AG08396 (cell line): Measurements from ENCODE around the gene ADGRF4.
A peak's percentile ranks its signal among the peaks of the same experiment; 100 is the strongest.

Source experiments
- DNase-seq: peaks from one replicate; pipeline ENCODE4 v3.0.0; 2012; ENCODE audit warnings: low spot score, mixed read lengths

The ADGRF4 gene, protein sequence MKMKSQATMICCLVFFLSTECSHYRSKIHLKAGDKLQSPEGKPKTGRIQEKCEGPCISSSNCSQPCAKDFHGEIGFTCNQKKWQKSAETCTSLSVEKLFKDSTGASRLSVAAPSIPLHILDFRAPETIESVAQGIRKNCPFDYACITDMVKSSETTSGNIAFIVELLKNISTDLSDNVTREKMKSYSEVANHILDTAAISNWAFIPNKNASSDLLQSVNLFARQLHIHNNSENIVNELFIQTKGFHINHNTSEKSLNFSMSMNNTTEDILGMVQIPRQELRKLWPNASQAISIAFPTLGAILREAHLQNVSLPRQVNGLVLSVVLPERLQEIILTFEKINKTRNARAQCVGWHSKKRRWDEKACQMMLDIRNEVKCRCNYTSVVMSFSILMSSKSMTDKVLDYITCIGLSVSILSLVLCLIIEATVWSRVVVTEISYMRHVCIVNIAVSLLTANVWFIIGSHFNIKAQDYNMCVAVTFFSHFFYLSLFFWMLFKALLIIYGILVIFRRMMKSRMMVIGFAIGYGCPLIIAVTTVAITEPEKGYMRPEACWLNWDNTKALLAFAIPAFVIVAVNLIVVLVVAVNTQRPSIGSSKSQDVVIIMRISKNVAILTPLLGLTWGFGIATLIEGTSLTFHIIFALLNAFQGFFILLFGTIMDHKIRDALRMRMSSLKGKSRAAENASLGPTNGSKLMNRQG

GRCh38 chr6:47698342-47698787 lies at the start of gene ADGRF4:
ADGRF4 (plus strand) TSS chr6:47698580; CDS start chr6:47707246, 8,666 bp downstream.
- no peak for DNase-seq

DNA sequence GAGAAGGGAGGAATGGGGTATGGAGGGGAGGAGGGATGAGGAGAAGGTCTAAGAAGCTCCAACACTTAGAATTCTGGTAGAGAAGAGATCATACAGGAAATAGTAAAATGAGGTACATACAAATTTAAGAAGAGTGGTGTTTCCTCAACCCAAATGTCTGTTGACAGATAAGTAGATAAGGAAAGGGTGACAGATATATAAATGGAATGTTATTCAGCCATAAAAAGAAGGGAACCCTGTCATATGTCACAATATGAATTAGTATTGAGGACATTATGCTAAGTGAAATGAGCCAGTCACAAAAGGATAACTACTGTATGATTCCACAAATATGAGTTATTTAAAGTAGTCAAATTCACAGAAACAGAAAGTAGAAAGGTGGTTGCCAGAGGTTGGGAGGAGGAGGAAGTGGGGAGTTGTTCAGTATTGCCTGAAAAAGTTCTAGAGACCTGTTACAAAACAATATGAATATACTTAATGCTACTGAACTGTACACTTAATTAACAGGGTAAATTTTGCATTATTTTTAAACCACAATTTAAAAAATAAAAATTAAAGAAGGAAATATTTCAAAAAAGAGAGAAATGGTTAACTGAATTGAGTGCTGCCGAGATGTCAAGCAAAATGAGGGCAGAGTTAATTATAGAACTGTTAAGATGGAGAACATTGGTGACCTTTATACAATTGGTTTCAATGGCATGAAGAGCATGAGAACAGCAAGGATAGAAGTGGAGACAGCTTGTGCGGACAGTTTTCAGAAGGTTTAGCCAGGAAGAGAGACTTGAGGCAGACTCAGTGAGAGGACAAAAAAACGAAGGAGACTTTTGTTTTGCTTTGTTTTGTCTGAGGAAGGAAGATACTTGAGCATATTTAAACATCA lies 47.6 kb upstream of the ADGRF4 start:
- no peak for DNase-seq

DNA sequence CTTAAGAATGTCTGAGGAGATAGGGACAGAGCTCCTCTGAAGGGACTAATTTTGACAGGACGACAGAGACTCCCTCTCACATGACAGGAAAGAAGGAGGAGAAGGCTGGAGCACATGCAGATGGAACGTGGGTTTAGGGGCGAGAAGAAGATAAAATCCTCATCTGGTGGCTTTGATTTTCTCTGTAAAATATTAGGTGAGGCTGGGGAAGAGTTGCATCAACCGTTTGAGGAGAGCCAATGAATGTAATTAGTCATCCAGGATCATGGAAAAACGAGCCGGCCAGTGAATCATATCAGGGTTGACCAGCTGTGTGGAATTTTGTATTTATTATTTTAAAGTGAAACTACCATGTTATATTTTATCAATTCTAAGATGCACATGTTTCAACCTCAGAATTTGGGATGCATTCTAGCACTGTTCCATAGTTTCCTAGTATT lies 46.9 kb upstream of the ADGRF4 start:
- DNase-seq = peak; percentile 33

DNA sequence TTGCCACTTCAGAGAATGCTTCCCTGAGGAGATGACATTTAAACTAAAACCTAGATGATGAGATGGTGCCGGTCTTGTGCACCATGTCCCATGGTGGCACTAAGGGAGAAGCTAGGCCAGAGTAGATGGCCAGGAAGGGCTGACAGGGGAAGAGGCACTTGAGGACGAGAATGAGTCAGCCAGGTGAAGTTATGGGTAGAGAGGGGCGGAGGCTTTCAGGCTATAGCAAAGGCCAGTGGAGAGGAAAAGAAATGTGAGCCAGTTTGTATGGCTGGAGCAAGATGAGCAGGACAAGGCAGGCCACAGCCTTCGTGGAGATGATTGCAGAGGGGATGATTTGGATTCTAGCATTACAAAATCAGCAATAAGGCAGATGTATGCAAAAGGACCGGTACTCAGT lies 44.7 kb upstream of the ADGRF4 start:
- DNase-seq = no peak

GRCh38 chr6:47654255-47654654 lies 44.1 kb upstream of the ADGRF4 start:
- DNase-seq = no peak

- peak; percentile 20 for DNase-seq
Observed at GRCh38 chr6:47655719-47656595, 42.4 kb upstream of the ADGRF4 start.

GRCh38 chr6:47661960-47662359 lies 36.4 kb upstream of the ADGRF4 start:
- DNase-seq = no peak

DNA sequence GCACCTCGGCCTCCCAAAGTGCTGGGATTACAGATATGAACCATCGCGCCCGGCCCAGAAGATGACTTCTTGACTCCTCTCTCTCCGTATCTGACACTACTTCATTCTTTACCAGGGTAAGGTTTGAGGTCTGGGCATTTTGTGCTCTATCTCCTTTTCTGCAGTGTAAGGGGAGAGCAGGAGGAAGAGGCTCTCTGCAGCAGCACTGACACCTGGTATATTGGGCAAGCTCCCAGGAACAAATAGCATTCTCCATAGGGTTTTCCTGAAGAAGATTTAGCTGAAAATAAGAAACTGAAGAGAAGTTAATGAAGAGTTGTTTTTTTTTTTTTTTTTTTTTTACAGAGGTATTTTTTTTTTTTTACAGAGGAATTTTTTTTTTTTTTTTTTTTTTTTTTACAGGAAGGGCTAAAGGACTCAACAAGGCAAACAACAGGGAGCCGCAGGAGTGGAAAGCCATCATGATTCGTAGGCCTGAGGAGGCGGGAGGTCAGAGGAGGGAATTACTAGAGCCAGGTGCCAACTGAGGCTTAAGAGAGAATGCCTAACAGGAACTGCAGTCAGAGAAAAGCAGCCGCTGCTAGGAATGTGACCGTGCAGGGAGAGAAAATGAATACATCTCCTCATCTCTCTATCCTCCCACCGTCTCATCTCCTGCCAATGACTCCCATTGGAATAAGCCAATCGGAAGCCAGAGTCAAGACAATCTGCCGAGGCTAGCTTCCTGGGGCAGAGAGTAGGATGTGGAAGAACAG lies 34.7 kb upstream of the ADGRF4 start:
- DNase-seq = no peak

- no peak for DNase-seq
Observed at GRCh38 chr6:47665112-47665511, 33.3 kb upstream of the ADGRF4 start.

GRCh38 chr6:47669684-47670513 lies 28.5 kb upstream of the ADGRF4 start:
- no peak for DNase-seq

- no peak for DNase-seq
Observed at GRCh38 chr6:47670851-47671250, 27.5 kb upstream of the ADGRF4 start.

DNA sequence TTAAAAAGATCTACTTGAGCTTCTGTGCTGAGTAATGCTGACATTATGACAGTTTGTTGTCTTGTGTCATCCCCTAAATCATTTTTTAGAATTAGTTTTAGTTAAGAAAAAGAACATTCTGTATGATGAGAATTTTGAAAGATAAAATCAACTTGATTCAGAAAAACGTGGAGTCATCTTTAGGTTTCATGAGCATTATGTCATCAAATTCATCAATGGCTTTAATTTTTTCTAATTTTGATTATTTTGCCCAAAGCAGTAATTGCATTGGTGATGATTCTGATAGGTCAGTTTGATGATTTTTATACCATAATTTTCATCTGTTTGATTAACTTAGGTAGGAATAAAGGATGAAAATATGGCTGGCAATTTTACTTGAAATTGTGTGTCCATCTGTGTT lies 26.6 kb upstream of the ADGRF4 start:
- no peak for DNase-seq

- DNase-seq = no peak
Observed at GRCh38 chr6:47672816-47673215, 25.6 kb upstream of the ADGRF4 start.

DNA sequence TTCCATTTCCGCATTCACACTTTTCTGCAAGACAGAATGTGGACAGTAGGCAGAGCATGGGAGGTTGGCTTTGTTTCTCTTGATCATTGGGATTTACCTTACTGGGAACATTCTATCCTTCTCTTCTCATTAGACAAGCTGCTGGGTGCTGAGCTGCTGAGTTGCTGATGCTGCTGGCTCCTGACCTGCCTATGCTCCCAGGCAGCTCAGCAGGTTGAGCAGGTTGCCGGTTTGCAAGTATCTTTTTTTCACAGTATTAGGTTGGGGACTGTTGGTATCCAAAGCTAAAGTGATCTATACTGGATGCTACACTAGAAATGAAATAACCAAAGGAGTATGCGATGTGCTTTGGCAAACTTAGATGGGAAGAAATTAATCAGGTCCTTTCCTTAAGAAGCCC lies 23.7 kb upstream of the ADGRF4 start:
- no peak for DNase-seq

GRCh38 chr6:47677381-47678100 lies 20.8 kb upstream of the ADGRF4 start:
- no peak for DNase-seq

DNA sequence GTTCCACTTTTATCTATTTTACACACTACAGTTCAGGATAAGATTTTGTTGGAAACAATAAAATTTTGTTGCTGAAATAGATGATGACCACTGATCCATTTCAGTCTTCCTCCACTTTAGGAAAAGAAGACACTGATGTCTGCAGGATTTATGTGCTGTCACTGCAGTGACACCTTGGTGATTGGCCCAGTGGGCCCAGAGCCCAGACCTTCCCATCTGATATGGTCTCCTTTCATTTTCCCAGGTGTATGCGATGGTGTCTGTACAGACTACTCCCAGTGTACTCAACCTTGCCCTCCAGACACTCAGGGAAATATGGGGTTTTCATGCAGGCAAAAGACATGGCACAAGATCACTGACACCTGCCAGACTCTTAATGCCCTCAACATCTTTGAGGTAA lies 19.6 kb upstream of the ADGRF4 start:
- no peak for DNase-seq

DNA sequence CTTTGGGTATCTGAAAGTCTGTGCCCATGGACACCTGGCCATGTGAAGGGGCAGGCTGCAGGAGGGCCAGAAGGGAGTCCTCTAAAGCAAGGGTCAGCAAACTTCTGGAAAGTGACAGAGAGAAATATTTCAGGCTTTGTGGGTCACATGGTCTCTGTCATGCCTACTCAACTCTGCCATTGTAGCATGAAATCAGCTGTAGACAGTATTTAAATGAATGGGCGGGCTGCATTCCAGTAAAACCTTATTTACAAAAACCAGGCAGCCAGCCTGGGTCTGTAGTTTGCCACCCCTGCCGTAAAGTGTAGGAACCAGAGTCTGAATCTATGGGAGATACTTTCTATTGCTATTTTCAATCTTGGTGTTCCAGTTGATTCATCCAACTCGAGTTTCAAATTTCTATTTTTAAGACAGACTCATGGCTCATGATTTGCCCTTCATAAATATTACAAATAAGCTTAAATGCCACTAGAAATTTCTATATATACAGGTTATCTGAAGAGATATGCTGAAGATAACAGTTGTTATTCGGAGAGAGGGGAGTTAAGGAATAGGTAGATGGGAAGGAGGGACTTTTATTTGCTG lies 19.0 kb upstream of the ADGRF4 start:
- DNase-seq = no peak

GRCh38 chr6:47680051-47680450 lies 18.3 kb upstream of the ADGRF4 start:
- DNase-seq = no peak

- DNase-seq = no peak
Observed at GRCh38 chr6:47680724-47681123, 17.7 kb upstream of the ADGRF4 start.
